ENCODE results near the gene PELI1.
"Not testable (repeated sequence)": the region's sequence is repeated elsewhere in the genome, so short reads cannot be mapped to it uniquely, and the experiment has no call there.

The PELI1 gene

GRCh38 chr2:64123740-64124139 is 20.5 kb downstream of the PELI1 start:
- TF ChIP-seq GATA1 (IDR thresholded peaks at IDR 0.05; ENCODE audit: low read depth, low read length) (no peak), POLR2A (IDR thresholded peaks at IDR 0.05; ENCODE audit: low read length) (no peak)
- DNase-seq: no peak

GRCh38 chr2:64122358-64122757 is 21.9 kb downstream of the PELI1 start:
- DNase-seq: no peak
- TF ChIP-seq POLR2A (IDR thresholded peaks at IDR 0.05; ENCODE audit: low read length) (no peak), GATA1 (IDR thresholded peaks at IDR 0.05; ENCODE audit: low read depth, low read length) (no peak)

DNA sequence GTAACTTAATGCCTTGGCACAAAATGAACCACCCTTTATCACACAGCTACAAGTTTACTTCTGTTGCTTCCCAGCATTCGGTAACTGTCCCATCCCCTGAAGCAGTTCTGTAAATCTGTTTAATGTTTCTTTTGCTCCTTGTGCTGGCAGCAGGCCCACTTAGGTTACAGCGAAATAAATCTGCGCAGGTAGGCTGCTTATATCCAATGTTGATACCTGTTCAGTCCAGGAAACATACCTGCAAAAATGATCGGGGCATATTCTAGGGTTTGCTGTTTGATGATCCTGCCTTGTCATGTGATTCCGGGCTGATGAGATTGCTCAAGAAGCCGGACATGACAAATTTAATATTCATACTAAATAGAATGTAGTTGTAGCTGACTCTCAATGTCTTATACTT is 23.3 kb downstream of the PELI1 start:
- no peak for DNase-seq
- no peak for TF ChIP-seq POLR2A (IDR thresholded peaks at IDR 0.05; ENCODE audit: low read length)
- no peak for TF ChIP-seq GATA1 (IDR thresholded peaks at IDR 0.05; ENCODE audit: low read depth, low read length)

DNA sequence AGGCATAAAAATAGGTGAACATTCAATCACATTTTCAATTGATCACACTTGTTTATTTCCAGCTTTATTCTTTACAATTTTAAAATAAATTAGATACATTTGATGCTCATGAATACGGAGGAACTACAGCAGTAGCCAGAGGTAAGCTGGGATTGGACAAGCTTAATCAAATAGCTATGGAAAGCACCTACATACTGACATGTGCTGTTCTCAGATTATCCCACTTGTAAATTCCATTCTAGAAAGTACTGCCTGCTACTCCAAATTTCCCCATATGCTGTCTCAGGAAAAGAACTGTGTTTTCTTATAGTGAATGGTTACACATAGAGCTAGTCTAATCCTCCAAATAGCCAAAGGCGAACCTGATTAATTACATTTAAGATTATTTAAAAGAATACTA is 24.2 kb downstream of the PELI1 start:
- no peak for DNase-seq
- TF ChIP-seq POLR2A (IDR thresholded peaks at IDR 0.05; ENCODE audit: low read length) (no peak), GATA1 (IDR thresholded peaks at IDR 0.05; ENCODE audit: low read depth, low read length) (no peak)

DNA sequence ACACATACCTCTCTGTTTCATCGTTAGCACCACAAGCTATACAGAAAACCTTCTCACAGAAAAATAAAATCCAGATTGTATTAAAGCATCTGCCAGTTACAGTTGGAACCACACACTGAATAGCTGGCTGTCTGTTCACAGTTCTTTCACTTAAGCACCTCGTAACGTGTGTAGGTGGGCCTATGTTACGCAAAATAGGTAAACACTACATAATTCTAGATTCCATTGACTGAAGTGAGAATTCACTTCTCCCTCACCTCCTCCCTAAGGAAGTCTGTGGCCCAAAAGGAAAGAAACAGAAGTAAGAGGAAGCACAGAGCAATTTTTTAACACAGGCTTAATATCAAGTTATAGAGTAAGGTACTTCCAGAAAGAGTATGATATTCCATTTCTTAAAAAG is 24.9 kb downstream of the PELI1 start:
- no peak for DNase-seq
- TF ChIP-seq POLR2A (IDR thresholded peaks at IDR 0.05; ENCODE audit: low read length): no peak
- no peak for TF ChIP-seq GATA1 (IDR thresholded peaks at IDR 0.05; ENCODE audit: low read depth, low read length)

DNA sequence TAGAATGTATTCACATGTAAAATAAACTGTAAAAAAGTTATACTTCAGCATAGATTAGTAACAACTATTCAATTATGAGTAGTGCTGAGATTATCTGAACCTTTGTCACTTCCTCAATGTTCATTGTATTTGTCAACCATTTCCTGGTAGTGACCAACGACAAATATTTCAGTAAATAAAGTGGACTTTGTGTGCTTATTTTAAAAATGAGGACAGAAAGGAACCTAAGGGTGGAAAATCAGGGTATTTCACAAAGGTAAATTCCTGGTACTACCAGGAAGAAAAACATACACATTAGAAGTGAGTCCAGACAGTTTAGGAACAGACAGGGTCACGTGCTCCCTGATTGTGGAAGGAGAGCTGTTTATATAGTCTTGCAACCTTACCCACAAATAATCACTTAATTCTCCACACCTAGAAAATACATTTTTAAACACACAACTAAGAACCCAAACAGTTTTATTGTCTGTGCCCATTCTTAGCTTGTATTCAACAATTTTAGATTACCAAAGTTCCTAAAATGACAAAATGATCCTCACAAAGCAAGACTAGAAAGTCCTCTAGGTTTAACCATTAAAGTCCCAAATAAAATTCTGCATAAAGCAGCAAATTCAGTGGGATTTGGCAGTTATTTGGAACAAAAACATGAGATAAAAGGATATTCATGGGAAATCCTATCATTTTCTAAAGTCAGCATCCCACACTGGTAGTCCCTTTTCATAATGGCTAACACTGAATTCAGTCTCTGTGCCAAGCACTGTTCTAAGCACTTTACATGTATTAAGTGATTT is 28.2 kb downstream of the PELI1 start:
- no peak for DNase-seq
- TF ChIP-seq POLR2A (IDR thresholded peaks at IDR 0.05; ENCODE audit: low read length) (no peak), GATA1 (IDR thresholded peaks at IDR 0.05; ENCODE audit: low read depth, low read length) (no peak)

DNA sequence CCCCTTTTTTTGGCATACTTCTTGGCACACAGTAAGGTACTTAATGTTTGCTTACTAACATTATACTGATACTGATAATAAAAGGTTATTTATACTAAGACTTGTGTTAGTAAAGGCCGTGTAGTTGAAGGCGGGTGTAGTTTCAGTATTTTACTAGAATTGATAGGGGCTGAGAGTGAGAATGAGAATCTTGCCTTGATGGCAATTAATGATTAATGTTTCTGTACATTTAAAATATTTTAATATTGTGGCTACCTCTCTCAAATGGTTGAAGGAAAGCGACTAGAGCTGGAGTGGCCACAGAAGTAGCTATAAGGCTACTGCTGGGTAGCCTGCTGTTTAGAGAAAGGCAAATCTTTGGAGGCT is 29.3 kb downstream of the PELI1 start:
- no peak for DNase-seq
- TF ChIP-seq GATA1 (IDR thresholded peaks at IDR 0.05; ENCODE audit: low read depth, low read length) (no peak), POLR2A (IDR thresholded peaks at IDR 0.05; ENCODE audit: low read length) (no peak)

- no peak for TF ChIP-seq GATA1 (IDR thresholded peaks at IDR 0.05; ENCODE audit: low read depth, low read length)
- no peak for TF ChIP-seq POLR2A (IDR thresholded peaks at IDR 0.05; ENCODE audit: low read length)
- DNase-seq: no peak
Observed at GRCh38 chr2:64114063-64114911, 29.9 kb downstream of the PELI1 start.

GRCh38 chr2:64112016-64112415 is 32.2 kb downstream of the PELI1 start:
- DNase-seq: no peak
- TF ChIP-seq GATA1 (IDR thresholded peaks at IDR 0.05; ENCODE audit: low read depth, low read length) (no peak), POLR2A (IDR thresholded peaks at IDR 0.05; ENCODE audit: low read length) (no peak)

DNA sequence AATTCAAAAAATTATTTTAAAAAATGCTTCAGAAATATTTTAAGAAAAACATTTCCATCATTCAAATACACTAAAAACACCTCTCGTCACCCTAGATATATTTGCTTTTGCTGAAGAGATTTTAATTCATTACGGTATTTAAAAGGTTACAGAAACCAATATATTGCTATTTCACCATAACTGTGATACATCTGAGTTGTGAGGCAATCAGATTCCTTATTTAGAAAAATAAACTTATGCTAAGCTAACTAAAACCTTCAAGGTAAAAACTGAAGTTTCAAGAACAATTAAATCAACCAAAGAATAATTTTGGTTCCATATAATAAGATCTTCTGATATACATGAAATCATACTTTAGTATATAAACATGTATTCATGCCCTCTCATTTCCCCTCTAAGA is 32.8 kb downstream of the PELI1 start:
- no peak for DNase-seq
- TF ChIP-seq POLR2A (IDR thresholded peaks at IDR 0.05; ENCODE audit: low read length): no peak
- no peak for TF ChIP-seq GATA1 (IDR thresholded peaks at IDR 0.05; ENCODE audit: low read depth, low read length)

DNA sequence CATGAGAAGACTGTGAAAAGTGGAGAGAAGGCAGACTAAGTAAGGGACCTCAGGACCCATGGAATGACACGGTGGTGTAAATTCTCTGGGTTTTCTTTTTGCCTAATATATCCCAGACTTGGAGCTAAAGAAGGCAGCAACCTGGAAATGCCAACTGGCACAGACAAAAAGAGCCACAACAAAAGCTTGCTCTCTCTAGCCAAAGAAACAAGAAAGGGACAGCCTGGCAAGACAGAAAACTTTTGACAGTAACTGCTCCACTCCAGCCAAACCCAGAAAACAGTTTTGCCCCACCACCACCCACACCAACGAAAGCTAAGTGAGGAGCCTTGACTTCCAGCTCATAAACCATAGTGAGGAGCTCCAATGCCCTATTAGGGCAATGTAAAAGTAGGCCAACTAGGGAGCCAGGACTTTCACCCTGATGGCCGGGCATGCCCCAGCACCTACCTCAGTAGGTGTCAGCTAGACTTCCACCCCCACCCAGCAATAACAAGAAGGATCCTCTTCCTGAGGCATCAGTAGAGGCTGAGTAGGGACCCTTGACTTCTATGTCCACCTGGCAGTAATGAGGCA is 35.5 kb downstream of the PELI1 start:
- DNase-seq: no peak
- TF ChIP-seq POLR2A (IDR thresholded peaks at IDR 0.05; ENCODE audit: low read length) (no peak), GATA1 (IDR thresholded peaks at IDR 0.05; ENCODE audit: low read depth, low read length) (no peak)

- DNase-seq: no peak
- TF ChIP-seq GATA1 (IDR thresholded peaks at IDR 0.05; ENCODE audit: low read depth, low read length) (no peak), POLR2A (IDR thresholded peaks at IDR 0.05; ENCODE audit: low read length) (no peak)
Observed at GRCh38 chr2:64106481-64106880, 37.7 kb downstream of the PELI1 start.

DNA sequence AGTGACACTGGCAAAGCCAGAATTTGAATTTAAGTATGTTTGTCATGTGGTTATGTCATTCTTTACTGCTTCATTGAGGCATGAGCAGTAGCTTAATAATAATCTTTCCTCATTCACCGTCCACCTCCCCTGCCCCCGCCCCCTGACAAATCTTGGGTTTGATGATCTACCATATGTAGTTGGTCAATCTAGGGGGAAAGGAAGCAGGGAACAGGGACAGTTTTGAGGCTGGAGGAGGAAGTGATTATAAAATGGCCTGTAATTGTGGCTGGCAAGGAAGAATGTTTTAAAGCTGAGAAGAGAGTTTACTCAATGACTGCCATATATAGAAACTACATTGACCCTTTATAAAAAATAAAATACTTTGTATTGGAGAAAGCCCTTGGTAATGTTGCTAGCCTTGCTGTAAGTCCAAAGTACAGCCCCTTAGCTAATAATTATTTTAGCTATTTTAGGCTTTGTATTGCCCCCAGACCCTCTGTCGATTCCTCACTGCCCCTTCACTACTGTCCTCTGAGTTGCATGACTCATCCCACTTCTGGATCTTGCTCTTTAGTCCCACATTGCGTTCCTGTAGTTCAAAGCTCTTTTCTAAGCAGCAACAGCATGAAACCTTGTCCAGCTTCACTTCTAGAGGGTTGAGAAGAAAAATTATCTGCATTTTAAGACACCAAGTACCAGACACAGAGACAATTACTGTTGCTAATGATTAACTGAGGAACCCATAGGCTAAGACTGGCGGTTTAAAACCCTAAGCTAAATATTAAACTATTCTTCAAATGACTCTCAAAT is 38.4 kb downstream of the PELI1 start:
- TF ChIP-seq POLR2A (IDR thresholded peaks at IDR 0.05; ENCODE audit: low read length): no peak
- TF ChIP-seq GATA1 (IDR thresholded peaks at IDR 0.05; ENCODE audit: low read depth, low read length): no peak
- no peak for DNase-seq

DNA sequence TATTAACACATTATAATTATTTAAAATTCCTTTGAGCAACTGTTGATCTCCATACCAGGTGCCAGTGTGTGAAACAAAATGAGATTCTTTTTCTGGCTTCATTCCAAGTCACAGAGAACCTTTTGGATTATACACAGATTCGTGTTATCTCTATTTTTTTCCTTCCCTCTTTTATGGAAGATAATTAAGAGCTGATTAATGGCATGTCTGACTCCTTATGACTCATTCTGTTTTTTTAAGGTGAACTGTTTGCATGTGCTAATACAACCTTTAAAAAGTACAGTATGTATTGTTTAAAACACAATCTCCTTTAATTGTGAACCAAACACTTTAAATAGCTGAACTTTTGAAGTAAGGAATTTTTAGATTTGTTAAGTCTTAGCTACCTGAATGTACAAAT is 39.3 kb downstream of the PELI1 start:
- TF ChIP-seq POLR2A (IDR thresholded peaks at IDR 0.05; ENCODE audit: low read length) (no peak), GATA1 (IDR thresholded peaks at IDR 0.05; ENCODE audit: low read depth, low read length) (no peak)
- DNase-seq: no peak

- DNase-seq: not testable (repeated sequence)
Observed at GRCh38 chr2:64102736-64103135, 41.5 kb downstream of the PELI1 start.
